Left ventricle myocardium inferior (tissue), 1 donor: ENCODE results near the gene BCS1L. TPM values are rescaled to one million over a fixed set of nuclear protein-coding genes. Genes with fewer than 3 reads are reported as not detected.

Source experiments
- DNase-seq: peaks from one replicate; pipeline ENCODE4 v3.0.0-alpha.2; 2020
- H3K27ac ChIP-seq: fragments of 200-600 bp; replicated peaks from 2 replicates; pipeline ENCODE4 v1.8.0; 2021
- H3K27me3 ChIP-seq: fragments of 200-600 bp; 2 replicates; pipeline ENCODE4 v1.8.0; 2021; ENCODE audit warnings: low read depth
- H3K36me3 ChIP-seq: fragments of 200-600 bp; 2 replicates; pipeline ENCODE4 v1.8.0; 2021
- H3K4me1 ChIP-seq: fragments of 200-600 bp; 2 replicates; pipeline ENCODE4 v1.8.0; 2021
- H3K4me3 ChIP-seq: fragments of 200-600 bp; 2 replicates; pipeline ENCODE4 v1.8.0; 2021; ENCODE audit warnings: mild to moderate bottlenecking, moderate library complexity
- H3K9me3 ChIP-seq: fragments of 200-600 bp; replicated peaks from 2 replicates; pipeline ENCODE4 v1.8.0; 2021
- CTCF ChIP-seq: fragments of 200-600 bp; IDR thresholded peaks from 2 replicates; pipeline ENCODE4 v1.8.0; 2021; ENCODE audit warnings: antibody characterized with exemption, mild to moderate bottlenecking, borderline replicate concordance
- intact Hi-C: fragments of 100-400 bp; cut with micrococcal nuclease; formaldehyde crosslinking; loops from one replicate; pipeline ENCODE4 v1.11.0; 2022
- total RNA-seq: library from RNA; stranded (reverse); fragmentation: NEBNext Ultra II Directional; extraction: Animal tissue kit (Norgen Biotek cat#: 25700); gene quantifications from one replicate; pipeline ENCODE4 v1.2.1, GENCODE V29; 2021
- donor health status: DM: no; HTN: yes; CAD: no; lungs with severe emphysema.

BCS1L gene
- total RNA-seq, 1 donor from 2014 or later = 48.6 TPM

DNA sequence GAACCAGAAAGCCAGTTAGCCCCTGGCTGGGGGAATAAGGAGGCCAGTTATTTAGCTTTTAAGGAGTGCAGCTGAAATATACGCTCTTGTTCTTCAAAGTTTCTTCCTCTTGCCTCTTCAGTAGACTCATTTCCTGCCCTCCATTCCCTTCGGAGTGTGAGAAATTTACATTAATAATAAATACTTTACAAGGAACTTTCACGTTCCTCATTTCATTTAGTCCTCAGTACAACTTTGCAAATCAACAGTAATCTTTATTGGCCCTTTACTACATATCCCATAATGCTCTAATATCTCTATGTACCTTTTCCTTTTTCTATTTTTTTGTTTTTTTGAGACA, 36.1 kb upstream of the BCS1L start:
- Histone ChIP-seq H3K27ac (no peak overlapping the region), H3K9me3 (no peaks in the 10 kb centered on the region), H3K36me3 (no peaks in the 10 kb centered on the region), H3K4me1 (peaks cover 8% of the 10 kb centered on the region), H3K4me3 (no peak overlapping the region), H3K27me3 (no peaks in the 10 kb centered on the region)
- TF ChIP-seq CTCF = no peak
- no peak for DNase-seq
- intact Hi-C loops = no loop called here

- Histone ChIP-seq H3K36me3 (no peaks in the 10 kb centered on the region), H3K4me1 (peaks cover 8% of the 10 kb centered on the region), H3K9me3 (no peaks in the 10 kb centered on the region), H3K27me3 (no peaks in the 10 kb centered on the region), H3K27ac (no peak overlapping the region), H3K4me3 (no peak overlapping the region)
- DNase-seq = no peak
- no peak for TF ChIP-seq CTCF
- intact Hi-C loops = no loop called here
Measured at GRCh38 chr2:218626369-218626768, 33.1 kb upstream of the BCS1L start.

- DNase-seq = no peak
- TF ChIP-seq CTCF = no peak
- H3K36me3 ChIP-seq = no peaks in the 10 kb centered on the region
- H3K4me1 ChIP-seq = peaks cover under 1% of the 10 kb centered on the region
- intact Hi-C loops = no loop called here
- no peaks in the 10 kb centered on the region for H3K9me3 ChIP-seq
- no peaks in the 10 kb centered on the region for H3K27me3 ChIP-seq
- H3K4me3 ChIP-seq = no peak overlapping the region
- H3K27ac ChIP-seq = no peak overlapping the region
Measured at GRCh38 chr2:218627939-218628338, 31.5 kb upstream of the BCS1L start.

GRCh38 chr2:218631837-218632236, 27.6 kb upstream of the BCS1L start:
- no peak for TF ChIP-seq CTCF
- DNase-seq = no peak
- H3K27ac ChIP-seq = peak overlapping the region; percentile 33
- intact Hi-C loops = no loop called here
- no peaks in the 10 kb centered on the region for H3K4me1 ChIP-seq
- H3K9me3 ChIP-seq = no peaks in the 10 kb centered on the region
- H3K36me3 ChIP-seq = peaks cover 36% of the 10 kb centered on the region
- H3K4me3 ChIP-seq = no peak overlapping the region
- no peaks in the 10 kb centered on the region for H3K27me3 ChIP-seq

DNA sequence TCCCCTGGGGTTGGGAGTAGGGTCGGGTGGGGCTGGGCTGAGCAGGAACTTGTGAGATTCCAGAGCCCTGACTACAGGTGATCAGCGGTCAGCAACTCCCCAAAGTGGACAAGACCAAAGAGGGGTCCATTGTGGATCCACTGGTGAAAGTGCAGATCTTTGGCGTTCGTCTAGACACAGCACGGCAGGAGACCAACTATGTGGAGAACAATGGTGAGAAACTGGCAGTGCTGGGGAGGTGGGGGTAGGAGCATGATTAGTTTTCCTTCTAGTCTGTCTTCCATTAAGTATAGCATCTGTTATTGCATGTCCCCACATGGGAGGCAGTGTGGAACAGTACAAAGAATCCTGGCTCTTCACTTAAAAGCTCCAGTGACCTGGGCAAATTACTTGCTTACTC, 23.8 kb upstream of the BCS1L start:
- Histone ChIP-seq H3K4me3 (no peak overlapping the region), H3K4me1 (no peaks in the 10 kb centered on the region), H3K9me3 (no peaks in the 10 kb centered on the region), H3K27ac (no peak overlapping the region), H3K36me3 (peaks cover 73% of the 10 kb centered on the region), H3K27me3 (no peaks in the 10 kb centered on the region)
- no peak for DNase-seq
- intact Hi-C loops = no loop called here
- no peak for TF ChIP-seq CTCF

DNA sequence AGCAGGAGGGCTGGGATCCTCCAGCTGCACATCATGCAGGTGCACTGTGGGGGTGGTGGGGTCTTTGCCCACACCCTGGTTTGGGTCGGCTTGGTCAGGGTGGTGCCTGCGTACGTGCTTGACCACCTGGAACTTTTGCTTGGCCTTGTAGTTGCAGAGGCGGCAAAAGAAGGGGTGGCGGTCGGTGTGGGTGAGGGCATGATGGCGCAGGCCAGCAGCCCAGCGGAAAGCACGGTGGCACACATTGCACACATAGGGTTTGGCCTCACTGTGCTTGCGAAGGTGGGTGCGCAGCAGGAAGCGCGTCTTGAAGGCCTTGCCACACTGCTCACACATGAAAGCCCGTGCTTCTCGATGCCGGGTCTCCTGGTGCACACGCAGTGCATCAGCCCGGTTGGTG, 21.1 kb upstream of the BCS1L start:
- no peak for DNase-seq
- Histone ChIP-seq H3K27me3 (no peaks in the 10 kb centered on the region), H3K27ac (no peak overlapping the region), H3K4me3 (no peak overlapping the region), H3K36me3 (peaks cover 97% of the 10 kb centered on the region), H3K9me3 (no peaks in the 10 kb centered on the region), H3K4me1 (no peaks in the 10 kb centered on the region)
- intact Hi-C loops = no loop called here
- TF ChIP-seq CTCF = no peak
